Measurements from ENCODE around the gene WRNIP1.

DNA sequence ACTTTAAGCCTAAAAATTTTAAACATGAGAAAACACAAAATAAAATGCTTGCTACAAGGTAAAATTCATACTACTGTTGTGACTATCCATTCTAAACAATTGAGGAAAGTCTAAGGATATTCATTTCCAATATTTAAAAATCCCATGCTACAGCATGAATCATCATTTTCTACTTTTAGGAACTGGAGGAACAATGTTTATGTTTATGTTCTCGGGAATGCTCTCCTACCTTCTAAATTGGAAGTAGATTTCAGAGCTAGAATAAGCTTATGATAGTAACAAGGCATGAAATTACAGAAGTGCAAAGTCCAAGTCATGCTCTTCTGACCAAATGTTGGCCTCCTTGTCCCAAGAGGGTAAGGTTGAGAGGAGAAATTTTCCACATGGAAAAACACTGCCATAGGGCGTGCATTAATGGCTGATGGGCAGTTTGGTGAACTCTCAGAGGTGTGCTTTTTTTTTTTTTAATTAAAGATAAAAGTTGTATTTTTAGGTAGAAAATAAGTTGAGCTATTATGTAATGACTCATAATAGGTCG is 8.4 kb upstream of the WRNIP1 start:
- TF ChIP-seq, protein P1, sequence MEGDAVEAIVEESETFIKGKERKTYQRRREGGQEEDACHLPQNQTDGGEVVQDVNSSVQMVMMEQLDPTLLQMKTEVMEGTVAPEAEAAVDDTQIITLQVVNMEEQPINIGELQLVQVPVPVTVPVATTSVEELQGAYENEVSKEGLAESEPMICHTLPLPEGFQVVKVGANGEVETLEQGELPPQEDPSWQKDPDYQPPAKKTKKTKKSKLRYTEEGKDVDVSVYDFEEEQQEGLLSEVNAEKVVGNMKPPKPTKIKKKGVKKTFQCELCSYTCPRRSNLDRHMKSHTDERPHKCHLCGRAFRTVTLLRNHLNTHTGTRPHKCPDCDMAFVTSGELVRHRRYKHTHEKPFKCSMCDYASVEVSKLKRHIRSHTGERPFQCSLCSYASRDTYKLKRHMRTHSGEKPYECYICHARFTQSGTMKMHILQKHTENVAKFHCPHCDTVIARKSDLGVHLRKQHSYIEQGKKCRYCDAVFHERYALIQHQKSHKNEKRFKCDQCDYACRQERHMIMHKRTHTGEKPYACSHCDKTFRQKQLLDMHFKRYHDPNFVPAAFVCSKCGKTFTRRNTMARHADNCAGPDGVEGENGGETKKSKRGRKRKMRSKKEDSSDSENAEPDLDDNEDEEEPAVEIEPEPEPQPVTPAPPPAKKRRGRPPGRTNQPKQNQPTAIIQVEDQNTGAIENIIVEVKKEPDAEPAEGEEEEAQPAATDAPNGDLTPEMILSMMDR (IDR thresholded peaks at IDR 0.05) = no peak
- TF ChIP-seq POLR2A (IDR thresholded peaks at IDR 0.05) = no peak
